NK-92 (cell line): ENCODE results near the gene WFDC1.

Source experiments
- DNase-seq: peaks from one replicate; lab custom pipeline; 2025; ENCODE audit not compliant: unreplicated experiment; lab: John Stamatoyannopoulos, UW

Gene WFDC1

DNA sequence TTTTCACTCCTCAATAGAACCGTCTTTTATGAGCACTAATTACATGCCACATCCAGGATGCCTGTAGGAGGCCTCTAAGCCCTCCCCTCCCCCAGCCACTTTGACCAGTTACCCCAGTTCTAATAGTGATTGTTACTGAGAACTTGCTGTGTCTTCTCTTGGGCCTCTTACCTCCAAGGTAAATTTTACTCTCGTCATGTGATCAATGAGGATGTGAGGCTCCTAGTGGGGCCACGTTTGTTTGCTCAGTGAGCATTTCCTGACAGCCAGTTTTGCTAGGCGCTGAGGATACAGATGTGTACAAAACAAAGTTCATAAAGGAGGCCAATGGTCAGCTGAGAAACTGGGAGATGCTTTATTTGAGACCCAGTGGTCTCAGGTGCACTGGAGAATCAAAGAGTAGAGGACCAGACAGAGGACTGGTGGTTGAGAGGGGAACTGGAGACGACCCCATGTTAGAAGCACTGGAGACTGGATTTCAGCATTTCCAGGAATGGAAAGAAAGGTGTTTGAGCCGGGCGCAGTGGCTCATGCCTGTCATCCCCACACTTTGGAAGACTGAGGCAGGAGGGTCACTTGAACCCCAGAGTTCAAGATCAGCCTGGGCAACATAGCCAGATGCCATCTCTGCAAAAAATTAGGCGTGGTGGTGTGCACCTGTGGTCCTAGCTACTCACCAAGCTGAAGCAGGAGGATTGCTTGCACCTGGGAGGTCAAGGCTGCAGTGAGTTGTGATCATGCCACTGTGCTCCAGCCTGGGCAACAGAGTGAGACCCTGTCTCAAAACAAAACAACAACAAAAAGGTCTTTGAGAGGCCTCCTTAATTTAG, 76.3 kb downstream of the WFDC1 start:
- no peak for DNase-seq

DNA sequence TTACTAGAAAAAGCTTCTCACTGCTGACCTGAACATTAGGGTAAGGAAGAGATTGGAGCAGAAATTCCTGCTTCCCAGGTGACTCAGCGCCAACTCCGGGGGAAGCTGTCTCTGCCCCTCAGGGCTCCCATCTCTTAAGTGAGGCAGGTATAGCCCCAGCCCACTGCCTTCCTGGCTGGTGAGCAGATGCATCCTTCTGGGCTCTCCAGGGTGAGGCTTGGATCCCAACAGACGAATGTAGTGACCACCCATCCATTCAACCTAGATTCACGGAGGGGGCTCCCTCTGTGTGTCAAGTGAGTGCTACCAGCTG, 76.8 kb downstream of the WFDC1 start:
- no peak for DNase-seq

DNA sequence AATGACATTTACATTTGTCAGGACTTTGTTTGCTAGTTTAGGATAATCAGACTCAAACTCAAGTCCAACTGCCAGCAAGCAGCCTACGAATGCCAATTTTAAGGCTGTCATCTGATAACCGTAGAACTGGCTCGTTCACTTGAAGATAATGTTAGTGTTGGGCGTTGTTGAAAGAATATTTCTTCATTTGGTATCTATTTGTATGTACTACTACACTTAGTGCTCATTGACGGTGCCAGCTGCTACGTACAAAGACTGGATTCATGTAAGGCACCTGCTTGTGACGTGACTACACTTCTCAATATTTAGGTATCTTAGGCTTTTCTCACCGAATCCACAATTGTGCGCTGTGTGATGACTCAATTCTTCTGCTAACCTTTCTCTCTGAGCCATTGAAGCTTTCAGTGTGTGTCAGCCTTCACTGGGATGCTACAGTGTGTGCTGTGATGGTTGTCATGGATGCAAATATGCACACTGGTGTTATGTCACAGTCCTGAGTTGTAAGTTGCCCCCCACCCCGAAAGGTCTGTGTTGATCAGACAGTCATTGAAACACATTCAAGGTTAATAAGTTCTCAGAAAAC, 79.3 kb downstream of the WFDC1 start:
- DNase-seq = no peak

DNA sequence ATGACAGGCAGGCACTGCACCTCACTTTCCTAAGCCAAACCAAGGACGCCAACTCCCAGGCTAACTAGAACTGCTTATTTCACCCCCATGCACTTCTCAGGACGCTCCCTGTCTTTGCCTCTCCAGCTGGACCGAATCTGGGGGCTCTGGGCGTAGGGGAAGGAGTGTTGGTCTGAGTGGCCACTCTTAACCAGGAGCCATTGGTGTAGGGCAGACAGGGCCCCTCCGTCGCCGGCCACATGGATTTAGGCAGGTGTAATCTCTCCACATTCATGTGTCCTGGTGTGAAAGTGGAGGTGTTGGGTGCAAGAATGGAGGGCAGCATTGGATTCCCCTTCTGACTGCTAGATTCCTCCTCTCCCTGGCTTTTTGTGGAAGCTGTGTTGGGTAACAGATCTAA, 83.4 kb downstream of the WFDC1 start:
- no peak for DNase-seq

DNA sequence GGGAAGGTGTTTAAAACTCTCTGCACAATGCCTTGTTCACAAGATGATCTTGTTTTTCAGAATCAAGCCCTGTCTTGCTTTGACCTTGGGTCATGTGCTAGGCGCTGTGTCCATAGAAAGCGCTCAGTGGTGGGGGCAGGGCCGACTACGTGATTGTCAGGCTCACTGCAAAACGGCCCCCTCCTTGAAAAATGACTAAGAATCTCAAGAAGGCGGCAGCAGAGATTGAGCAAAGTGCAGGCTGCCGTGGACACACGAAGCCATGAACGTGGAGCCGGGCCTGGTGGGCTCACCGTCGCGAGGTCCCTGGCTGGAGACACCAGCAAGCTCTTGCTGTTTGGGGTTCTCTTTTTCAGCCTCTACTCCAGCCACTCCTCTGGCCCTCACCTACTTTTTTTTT, 83.9 kb downstream of the WFDC1 start:
- no peak for DNase-seq

DNA sequence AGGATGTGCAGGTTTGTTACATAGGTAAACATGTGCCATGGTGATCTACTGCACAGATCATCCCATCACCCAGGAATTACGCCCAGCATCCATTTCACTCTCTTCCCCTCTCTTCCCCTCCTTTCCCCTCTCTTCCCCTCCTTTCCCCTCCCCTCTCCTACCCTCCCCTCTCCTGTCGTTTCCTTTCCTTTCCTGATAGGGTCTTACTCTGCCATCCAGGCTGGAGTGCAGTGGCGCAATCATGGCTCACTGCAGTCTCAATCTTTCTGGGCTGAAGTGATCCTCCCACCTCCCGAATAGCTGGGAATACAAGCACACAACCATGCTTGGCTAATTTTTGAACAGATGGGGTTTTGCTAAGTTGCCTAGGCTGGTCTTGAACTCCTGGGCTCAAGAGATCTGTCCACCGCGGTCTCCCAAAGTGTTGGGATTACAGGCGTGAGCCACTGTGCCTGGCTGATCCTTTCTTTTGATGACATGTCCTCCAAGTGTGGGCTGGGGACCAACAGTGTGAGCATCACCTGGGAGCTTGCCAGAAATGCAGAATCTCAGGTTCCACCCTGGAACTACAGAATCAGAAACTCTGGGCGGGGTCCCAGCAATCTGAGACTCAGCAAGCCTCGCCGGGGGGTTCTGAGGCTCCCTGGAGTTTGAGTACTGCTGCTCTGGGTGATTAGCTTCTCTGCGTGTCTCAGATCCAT, 84.5 kb downstream of the WFDC1 start:
- DNase-seq = no peak
